AG09319 (cell line): ENCODE measurements around the gene ABCC10.

ENCODE experiments used
- DNase-seq: peaks from one replicate; pipeline ENCODE4 v3.0.0-alpha.2; 2010; ENCODE audit warnings: low read depth; ENCODE audit errors: extremely low read depth
- TF ChIP-seq, protein P1 (sequence below): IDR thresholded peaks from 2 replicates; pipeline ENCODE4 v1.5.1; 2011; ENCODE audit warnings: low read depth, mild to moderate bottlenecking, inconsistent platforms, low read length, moderate library complexity

ABCC10 gene

GRCh38 chr6:43488667-43489276 lies 61.4 kb downstream of the ABCC10 start:
- TF ChIP-seq, protein P1, sequence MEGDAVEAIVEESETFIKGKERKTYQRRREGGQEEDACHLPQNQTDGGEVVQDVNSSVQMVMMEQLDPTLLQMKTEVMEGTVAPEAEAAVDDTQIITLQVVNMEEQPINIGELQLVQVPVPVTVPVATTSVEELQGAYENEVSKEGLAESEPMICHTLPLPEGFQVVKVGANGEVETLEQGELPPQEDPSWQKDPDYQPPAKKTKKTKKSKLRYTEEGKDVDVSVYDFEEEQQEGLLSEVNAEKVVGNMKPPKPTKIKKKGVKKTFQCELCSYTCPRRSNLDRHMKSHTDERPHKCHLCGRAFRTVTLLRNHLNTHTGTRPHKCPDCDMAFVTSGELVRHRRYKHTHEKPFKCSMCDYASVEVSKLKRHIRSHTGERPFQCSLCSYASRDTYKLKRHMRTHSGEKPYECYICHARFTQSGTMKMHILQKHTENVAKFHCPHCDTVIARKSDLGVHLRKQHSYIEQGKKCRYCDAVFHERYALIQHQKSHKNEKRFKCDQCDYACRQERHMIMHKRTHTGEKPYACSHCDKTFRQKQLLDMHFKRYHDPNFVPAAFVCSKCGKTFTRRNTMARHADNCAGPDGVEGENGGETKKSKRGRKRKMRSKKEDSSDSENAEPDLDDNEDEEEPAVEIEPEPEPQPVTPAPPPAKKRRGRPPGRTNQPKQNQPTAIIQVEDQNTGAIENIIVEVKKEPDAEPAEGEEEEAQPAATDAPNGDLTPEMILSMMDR, result no peak
- DNase-seq, result no peak

- TF ChIP-seq, protein P1, result no peak
- no peak for DNase-seq
These were observed 62.1 kb downstream of the ABCC10 start for GRCh38 chr6:43489277-43490072.

- DNase-seq, result no peak
- TF ChIP-seq, protein P1, result no peak
These were observed 63.2 kb downstream of the ABCC10 start for GRCh38 chr6:43490523-43490939.

DNA sequence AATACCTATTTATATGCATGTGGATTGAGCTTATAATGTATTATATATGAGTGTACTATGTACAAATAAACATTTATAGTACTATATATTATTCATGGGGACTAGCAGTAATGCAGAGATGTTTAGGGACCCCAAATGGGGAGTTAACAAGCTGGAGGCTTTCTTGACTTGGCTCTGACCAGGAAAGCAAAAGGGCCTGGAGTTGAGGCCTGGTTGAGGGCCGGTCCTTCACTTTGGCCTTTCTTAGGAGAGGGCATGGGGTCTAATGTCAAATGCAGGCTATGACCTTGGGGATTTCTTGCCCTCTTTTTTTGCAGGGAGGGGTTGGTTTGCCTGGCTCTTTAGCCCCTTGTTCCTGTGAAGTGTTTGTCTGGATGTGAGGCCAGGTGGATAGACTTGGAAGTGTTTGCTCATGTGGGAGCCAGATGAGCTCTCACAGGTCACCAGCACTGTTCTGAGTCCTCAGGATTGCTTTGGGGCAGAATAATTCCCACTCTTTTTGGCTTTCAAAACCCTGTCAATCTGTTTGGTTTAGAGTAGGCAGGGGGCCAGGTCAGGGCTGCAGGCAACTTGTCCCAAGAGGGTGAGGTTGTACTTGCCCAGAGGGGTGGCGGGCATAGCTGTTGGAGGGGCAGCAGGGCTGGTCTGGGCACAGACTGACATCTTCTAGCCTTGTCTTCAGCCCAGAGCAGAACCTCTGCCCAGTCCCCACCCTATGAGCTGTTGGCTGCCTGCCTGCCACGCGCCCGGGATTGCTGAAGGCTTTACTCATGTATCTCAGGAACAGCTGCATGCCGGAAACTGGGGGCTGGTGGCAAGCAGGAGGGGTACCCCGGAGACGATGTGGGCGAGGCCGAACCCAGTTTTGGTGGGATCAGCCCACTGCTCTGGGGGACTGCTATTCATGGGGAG lies 64.7 kb downstream of the ABCC10 start:
- DNase-seq, result peak; percentile 49
- TF ChIP-seq, protein P1, result no peak

GRCh38 chr6:43492673-43493072 lies 65.3 kb downstream of the ABCC10 start:
- DNase-seq, result no peak
- TF ChIP-seq, protein P1, result no peak

- TF ChIP-seq, protein P1, result no peak
- DNase-seq, result no peak
These were observed 65.9 kb downstream of the ABCC10 start for GRCh38 chr6:43493230-43493629.
